NCI-H2107 (cell line): Measurements from ENCODE around the gene CHI3L2.

Experiments used
- DNase-seq: peaks from one replicate; lab custom pipeline; 2025; lab: John Stamatoyannopoulos, UW

Gene CHI3L2

DNA sequence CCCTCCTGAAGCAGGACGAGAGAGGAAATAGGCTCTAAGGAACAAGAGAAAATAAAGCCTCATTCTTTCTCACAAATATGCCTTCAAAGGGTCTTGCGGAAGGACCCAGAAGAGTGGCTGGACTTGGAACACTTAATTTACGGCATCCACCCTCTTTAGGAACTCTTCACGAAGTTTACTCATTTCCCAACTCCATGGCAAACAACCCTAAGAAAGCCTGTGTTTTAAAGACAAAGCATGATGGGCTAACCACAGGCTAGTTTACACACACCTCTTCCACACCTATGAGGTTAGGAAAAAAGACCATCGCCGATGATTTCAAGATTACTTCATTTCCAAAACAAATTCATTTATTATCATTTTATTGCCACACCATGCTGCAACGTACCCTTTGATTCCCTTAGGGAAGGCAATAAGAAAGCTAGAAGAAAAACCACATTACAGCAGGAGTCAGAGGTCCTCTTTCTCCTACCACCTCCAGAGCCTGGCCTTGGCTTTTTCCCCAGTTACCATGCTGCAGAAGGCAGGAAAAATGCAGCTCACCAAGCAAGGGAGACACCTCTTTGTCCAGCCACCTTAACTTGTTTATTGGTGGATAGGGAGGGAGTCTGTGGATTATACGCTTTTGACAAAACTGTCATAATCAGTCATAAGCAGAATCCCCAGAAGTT lies 29.6 kb downstream of the CHI3L2 start:
- no peak for DNase-seq

DNA sequence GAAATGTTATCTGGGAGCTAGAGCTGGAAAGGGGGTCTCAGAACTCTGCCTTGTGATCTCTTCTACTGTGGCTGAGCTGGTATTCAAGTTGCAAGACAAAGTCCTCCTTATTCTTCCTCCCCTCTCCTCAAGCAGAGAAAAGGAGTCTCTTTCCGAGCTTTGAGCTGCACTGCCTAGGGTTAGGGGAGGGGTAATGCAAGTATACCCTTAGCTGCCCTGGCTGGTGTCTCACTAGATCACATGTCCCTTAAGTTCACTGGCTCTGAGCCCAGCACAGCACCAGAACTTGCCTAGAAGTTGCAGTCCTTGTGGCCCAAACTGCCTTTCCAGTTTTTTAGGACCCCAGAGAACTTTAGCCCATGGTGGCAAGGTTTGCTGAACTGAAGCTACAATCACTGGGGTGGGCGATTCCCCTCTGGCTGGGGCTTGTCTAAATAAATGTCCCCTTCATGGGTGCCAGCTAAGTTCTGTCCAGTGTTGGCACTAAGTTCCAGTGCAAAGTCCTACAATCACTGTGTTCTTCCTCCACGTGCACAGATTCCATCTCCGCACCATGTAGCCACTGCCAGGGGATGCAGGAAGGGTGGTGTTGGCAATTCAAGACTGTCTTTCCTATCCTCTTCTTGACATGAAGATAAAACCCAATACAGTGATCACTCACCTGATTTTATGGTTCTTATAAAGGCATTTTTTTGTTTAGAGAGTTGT lies 40.4 kb downstream of the CHI3L2 start:
- no peak for DNase-seq

DNA sequence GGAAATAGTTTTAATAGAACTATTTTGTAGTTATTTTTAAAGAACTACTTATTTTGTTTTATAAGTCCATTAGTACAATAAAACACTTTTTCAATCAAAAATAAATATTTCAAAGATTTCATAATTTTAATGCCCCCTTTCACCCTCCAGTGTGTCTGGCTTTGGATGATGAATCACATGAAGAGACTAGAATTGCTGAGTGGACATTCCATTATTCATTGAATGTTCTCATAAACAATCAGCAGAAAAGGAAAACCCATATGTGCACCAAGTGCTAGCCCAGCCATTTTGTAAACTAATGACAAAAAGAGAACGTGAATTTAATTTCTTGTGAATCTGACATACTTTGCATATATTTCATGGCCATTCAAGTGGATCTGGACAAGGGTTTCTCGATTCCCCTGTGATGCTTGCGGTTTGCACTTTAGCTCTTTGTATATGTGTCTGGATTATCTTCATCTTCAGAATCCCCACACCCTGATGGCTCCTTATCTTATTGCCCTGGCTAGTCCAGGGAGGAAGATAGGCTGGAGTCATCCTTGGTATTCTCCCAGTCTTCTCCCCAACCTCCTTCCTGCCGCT lies 42.4 kb downstream of the CHI3L2 start:
- no peak for DNase-seq

DNA sequence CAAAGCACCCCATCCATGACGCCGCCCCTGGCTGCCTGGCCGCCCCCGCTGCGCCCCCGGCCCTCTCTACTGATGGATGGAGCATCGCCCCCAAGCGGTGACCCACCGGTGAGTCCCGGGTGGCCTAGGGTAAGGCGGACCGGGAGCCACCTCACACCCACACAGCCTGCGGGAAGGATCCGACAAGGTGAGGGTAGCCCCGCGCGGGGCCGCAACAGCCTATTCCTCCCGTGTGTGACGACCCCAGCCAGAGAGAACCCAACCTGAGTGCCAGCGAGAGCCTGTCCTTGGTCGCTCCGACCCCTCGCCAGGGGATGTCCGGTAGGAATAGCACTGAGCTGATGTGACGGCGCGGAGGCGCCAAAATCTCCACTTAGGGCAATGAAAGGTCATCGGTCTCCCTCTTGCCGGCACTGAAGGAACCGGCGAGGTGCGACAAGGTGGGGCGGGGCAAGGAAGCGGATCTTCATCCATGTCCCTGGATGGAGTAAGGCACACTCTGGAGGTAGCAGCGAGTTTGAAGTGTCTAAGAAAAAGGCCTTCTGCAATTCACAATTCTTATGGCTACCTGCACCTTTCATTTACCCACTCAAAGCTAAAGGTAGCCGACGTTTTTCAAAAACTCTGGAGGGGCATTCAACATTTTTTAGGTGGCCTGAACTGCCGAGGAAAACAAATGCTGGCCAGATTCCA lies 43.4 kb downstream of the CHI3L2 start:
- DNase-seq: no peak

DNA sequence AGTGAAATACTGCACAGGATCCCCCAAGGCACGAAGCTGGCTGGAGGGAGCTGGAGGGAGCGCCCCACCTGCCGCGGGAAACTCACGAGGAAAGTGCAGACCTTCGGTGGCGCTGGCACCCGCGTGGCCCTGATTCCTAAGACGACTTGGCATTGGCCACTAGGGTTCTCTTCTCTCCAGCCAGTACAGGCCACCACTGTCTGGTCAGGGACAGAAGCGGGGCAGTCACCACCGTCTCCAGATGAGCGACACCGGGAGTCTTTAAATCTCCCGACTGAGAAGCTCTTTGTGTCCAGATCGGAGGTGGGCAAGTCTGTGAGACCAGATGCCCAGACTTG lies 43.9 kb downstream of the CHI3L2 start:
- no peak for DNase-seq

DNA sequence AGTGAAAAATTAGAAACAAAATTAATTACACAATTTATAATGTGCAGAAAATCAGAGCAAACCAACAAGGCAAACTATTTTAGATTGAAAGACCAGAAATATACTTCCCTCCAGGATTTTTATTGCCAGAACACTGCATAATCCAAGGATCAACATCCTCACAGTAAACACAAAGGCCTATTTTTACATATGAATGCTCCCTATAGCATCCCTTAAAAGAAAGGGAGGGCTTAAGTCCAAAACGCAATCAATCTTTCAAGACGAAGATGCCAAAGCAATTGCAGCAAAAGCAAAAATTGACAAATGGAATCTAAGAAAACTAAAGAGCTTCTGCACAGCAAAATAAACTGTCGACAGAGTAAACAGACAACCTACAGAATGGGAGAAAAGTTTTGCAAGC lies 44.6 kb downstream of the CHI3L2 start:
- DNase-seq: no peak

DNA sequence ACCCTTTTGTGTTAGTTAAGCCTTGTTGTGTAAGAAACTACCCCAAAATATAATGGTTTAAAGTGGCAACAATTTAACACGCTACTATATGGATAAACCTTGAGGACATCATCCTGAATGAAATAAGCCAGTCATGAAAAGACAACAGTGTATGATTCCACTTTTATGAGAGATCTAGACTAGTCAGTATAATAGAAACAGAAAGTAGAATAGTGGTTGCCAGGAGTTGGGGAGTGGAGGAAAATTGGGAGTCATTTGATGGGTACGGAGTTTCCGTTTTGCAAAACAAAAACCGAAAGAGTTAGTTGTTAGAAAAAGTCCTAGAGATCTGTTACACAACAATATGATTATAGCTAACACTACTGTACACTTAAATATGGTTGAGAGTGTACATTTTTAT lies 47.1 kb downstream of the CHI3L2 start:
- DNase-seq: no peak

DNA sequence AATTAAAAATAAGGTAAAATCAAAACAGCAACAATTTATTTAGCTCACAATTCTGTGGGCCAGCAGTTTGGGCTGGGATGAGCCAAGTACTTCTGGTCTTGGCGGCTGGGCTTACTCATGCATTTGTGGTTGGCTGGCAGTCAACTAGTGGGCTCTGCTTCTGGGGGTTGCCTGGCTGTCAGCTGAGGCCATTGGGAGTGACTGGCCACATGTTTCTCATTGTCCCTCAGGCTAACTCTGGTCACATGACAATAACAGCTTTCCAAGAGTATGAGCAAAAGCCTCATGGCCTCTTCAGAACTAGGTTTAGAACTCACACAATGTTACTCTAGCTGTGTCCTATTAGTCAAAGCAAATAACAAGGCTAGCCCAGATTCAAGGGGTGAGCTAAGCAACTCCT lies 47.6 kb downstream of the CHI3L2 start:
- no peak for DNase-seq

DNA sequence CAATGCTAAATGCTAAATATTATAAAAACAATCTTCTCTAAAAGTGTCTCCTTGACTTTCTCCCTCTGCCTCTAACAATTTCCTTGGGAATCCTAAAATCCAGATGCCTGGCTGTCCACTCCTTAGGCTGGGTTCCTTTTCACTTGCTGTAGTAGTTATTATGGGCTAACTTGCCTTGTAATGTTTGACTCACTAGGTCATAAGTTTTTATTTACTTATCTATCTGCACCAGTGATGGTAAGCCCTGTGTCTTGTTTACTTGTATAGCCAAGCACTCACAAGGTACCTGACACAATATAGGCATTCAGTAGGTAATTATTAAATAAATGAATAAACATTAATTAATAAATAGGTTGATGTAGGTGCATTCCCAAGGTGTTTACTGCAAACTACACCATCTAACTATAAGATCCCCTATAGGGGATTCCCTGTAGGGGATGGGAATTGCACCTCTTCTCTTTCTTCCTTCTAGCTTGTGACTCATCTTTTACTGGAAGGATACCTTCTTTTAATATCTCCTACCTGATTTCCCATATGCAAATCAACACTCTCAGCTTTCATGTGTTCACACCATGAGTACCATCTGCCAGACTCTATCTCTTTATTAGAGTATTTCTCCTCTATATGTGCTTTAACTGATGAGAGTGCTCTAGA lies 48.4 kb downstream of the CHI3L2 start:
- DNase-seq: no peak

DNA sequence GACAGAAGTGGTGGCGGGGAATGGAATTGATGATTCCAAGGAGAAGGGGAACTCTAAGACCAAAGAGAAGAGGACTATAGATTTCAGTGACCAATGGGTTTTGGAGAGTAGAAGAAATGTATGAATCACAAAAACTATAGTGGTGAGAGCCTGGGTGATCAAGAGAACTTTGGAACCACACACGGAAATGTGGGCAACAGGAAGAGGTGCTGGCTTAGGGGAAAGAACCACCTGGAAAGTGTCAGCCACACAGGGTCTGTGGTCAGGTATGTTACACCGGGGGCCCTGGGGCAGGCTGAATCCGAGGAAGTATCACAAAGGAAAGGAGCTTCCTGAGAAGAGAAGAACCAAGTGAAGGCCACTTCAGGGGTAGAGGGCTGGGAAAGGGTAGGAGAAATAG lies 51.6 kb downstream of the CHI3L2 start:
- DNase-seq: no peak

DNA sequence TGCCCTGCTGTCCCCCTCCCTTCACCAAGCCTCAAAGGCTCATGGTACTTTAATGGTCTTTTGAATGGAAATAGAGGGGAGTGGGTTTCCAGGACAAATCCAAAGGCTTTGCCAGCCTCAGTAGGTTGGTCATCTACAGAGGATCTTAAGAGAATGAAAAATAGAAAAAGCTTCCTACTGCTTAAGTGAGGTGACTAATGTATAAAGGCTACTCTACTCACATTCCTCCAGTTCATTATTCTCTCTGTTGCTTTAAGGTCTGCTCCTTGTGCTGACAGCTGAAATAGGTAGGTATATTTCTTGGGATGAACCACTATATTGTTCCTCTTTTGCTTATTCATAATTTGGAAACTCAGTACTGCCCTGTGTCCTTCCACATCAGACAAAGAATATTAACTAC lies 52.8 kb downstream of the CHI3L2 start:
- no peak for DNase-seq

DNA sequence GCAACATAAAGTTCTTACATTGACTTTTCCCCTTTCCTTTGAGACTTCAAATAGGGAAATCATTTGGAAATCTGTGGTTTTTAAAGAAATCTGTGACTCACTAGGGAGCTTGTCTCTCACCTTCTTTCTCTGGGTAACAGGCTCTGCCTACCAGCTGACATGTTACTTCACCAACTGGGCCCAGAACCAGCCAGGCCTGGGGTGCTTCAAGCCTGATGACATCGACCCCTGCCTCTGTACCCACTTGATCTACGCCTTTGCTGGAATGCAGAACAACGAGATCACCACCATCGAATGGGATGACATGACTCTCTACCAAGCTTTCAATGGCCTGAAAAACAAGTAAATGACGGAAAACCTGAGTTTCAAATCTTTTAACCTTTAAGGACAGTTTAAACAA lies 53.9 kb downstream of the CHI3L2 start:
- no peak for DNase-seq

DNA sequence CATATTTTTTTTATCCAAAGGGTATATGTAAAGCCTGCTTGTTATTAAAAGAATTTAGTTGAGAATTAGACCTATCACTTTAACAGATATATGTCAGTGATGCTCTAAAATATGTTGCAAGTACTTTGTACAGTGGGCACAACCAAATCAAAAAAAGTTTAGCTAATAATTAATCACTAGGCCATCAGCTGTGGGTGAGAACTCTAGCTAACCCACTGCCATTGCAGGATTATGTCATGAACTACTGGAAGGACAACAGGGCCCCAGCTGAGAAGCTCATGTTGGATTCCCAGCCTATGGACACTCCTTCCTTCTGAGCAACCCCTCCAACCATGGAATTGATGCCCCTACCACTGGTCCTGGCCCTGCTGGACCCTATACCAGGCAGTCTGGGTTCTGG lies 56.3 kb downstream of the CHI3L2 start:
- no peak for DNase-seq

DNA sequence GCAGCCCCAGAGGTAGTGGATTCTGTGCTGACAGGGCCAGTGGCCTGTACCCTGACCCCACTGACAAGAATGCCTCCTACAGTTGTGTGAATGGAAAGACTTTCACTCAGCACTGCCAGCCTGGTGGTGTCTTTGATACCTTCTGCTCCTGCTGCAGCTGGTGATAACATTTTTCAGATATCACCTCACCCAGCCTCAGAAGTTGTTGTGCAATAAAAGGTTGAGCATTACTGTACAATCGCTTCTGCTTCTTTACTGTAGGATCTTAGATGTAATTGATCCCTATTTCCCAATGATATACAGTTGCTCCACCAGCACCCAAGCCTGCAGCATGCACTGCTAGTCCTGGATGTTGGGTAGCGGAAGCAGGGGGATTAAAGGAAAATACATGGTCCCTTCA lies 58.4 kb downstream of the CHI3L2 start:
- DNase-seq: no peak

DNA sequence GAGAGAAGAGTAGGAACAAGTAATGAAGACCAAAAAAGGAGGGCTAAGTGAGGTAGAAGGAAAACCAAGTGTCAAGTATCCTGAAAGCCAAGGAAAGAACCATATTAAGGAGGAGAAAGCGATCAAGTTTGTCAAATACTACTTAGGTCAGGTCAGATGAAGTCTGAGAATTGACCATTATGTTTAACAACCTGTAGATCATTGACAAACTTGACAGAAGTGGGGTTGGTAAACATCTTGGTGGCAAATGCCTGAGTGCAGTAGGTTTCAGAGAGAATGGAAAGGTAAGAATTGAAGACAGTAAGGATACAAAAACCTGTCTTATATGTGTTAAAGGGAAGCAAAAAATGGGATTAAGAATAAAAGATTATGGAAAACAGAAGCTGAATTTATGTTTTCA lies 59.4 kb downstream of the CHI3L2 start:
- no peak for DNase-seq

DNA sequence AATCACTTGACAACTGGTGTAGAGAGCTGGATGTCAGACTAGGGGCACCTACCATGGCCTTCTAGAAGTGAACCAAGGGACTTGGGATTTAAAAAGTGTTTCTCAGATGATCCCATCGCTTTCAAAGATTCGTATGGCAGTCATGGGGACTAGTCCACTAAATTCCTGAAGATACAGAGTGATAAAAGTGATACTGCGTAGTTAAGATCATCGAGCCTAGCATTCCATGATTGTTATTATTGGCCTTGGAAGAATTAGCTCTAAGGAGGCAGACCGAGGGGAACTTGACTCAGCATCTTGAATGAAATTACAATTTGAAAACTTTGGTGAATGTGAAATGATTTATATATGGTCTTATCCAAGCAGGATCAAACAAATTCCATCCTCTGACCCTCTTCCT lies 61.9 kb downstream of the CHI3L2 start:
- DNase-seq: no peak

DNA sequence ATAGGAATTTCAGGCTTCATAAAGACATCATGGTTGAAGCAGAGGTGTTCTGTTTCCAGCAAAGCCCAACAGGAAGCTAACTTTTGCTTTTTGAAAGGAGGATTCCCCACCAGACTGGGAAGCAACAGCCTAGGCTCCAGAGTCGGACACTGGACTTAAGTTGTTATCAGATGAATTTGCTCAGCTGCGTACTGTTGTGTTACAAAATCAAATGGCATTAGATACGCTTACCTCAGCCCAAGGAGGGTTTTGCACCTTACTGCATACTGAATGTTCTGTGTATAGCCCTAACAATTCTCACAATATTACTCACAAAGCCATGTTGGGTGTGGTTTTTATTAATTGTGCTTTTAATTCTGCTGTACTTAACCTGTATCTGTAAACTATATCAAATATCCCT lies 62.6 kb downstream of the CHI3L2 start:
- DNase-seq: no peak

DNA sequence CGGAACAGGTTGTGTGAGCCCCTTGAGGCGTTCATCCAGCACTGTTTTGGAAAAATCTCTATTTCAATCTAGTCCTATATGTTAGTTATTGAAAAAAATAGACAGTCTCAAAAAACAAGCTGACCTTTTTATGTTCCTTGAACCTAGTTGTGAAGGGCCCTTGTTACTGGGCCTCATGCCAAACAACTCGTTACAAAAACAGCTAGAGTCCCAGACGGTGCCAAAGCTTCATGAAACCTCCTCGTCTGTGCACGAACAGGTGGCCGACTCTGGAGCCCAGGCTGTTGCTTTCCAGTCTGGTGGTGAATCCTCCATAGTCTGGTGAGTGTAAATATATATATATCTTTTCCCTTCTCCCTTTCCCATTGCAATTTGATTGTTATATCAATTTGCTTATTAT lies 63.1 kb downstream of the CHI3L2 start, which contains the start of gene CHIA:
Gene CHIA (plus strand): TSS at position 222 of the 400 bp plus-strand sequence. CDS start 19,617 bp downstream, outside the sequence.
- peak; percentile 67 for DNase-seq
